D721Med (cell line): ENCODE results near the gene KRTAP10-8.

Experiments
- DNase-seq: peaks from one replicate; pipeline ENCODE4 v3.0.0; 2011; ENCODE audit warnings: low spot score; ENCODE audit not compliant: insufficient read length
- FAIRE-seq: peaks from 2 replicates; lab custom pipeline; 2011; peaks lifted over from hg19 to GRCh38; lab: Jason Lieb, UNC
- CTCF ChIP-seq: IDR thresholded peaks from 2 replicates; pipeline ENCODE4 v1.5.1; 2012; ENCODE audit warnings: mild to moderate bottlenecking, control low read depth; ENCODE audit not compliant: insufficient read depth; ENCODE audit errors: missing control alignments

KRTAP10-8 gene

GRCh38 chr21:44581158-44581557 is 30.7 kb upstream of the KRTAP10-8 start:
- TF ChIP-seq CTCF = no peak
- no peak for FAIRE-seq

DNA sequence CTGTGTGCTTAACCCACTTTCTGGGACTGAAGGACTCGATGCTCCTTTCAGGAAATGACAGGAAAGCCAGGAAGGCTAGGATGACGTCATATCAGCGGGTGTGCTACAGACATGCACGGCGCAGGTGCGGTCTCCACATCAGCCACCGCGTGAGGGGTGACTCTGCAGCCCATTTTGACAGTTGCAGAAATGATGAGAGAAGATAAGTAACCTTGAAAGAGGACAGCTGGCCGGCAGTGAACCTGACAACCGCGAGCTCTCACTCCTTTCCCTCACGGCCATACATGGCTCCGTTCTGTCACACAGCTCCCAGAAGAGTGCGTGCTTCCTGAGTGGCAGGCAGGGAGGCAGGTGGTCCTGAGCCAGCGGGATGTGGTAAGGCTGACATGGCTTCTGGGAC is 29.8 kb upstream of the KRTAP10-8 start:
- DNase-seq (no peak), FAIRE-seq (no peak)
- TF ChIP-seq CTCF = no peak

More at GRCh38 chr21:44581158-44581557, 30.7 kb upstream of the KRTAP10-8 start:
- DNase-seq = no peak

- DNase-seq = no peak
- no peak for TF ChIP-seq CTCF
- no peak for FAIRE-seq
These were observed 28.6 kb upstream of the KRTAP10-8 start for GRCh38 chr21:44583089-44583799.

DNA sequence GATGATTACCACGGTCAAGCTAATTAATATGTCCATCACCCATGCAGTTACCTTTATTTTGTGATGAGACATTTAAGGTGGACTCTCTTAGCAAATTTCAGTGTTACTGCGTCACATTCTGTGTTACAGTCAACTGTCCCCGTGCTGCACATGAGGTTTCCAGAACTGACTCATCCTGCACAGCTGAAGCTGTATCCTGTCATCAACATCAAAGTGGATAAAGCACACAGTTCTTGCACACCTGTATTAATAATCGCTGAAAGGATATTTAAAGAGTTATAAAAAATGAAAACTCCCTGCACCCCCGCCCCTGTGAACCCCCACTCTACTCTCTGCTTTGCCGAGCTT is 28.1 kb upstream of the KRTAP10-8 start:
- no peak for TF ChIP-seq CTCF
- FAIRE-seq = no peak
- DNase-seq = no peak

DNA sequence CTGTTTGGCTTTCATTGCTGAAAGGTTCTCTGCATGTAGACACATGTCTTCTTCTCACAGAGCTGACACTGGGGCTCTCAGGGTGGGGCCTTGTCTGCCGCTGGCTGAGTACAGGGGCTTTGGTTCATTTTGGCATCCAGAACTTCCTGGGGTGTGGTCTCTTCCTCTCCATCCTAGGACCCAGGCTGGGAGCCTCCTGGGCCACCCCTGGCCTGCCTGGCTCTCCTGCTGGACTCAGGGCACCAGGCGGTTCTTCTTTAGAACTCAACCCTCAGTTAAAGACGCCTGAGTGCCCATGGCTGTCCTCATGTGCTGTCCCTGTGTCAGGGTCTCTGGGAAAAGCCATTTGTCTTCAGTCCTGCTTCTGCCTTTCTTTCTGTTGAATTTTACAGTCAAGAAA is 26.0 kb upstream of the KRTAP10-8 start:
- FAIRE-seq = no peak
- no peak for DNase-seq
- no peak for TF ChIP-seq CTCF

- no peak for TF ChIP-seq CTCF
- DNase-seq (no peak), FAIRE-seq (no peak)
These were observed 22.8 kb upstream of the KRTAP10-8 start for GRCh38 chr21:44589094-44589493.

DNA sequence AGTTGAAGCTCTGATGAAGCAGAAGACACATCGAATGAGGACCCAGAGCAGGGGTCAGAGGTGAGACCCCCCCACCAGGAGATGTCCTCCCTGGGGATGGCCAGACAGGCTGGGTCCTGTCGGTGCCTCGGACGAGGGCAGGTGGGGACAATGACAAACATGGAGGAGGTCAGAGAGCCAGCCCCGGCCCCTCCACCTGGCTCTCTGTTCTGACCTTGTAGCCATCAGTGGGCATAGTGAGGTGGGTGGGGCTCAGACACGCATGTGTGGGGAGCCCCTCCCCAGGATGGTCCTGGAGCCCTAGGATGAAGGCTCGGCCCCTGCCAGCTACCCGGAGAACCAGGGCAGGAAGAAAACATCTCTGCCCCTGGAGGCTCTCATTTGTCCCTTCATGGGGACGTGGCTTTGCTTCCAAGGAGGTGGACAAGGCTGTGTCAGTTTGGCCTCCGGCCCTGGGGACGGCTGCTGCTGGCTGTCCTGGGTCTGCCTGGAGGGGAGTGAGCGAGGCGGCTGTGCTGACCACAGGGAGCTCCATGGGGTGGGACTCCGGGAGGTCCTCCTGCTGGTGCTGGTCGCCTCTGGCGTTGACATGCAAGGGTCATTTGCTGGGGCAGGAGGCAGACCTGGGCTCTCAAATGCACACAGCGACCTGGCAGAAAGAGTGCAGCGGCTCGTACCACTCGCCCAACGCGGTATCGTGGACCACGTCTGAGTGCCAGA is 22.1 kb upstream of the KRTAP10-8 start:
- TF ChIP-seq CTCF = no peak
- FAIRE-seq = no peak
- DNase-seq = no peak
